GM21786 (cell line): ENCODE results near the gene TNC.

Experiments used
- ATAC-seq: cut with Tn5 transposase; IDR thresholded peaks from one replicate; pipeline ENCODE4 v1.9.1; 2021; ENCODE audit not compliant: unreplicated experiment

TNC gene

DNA sequence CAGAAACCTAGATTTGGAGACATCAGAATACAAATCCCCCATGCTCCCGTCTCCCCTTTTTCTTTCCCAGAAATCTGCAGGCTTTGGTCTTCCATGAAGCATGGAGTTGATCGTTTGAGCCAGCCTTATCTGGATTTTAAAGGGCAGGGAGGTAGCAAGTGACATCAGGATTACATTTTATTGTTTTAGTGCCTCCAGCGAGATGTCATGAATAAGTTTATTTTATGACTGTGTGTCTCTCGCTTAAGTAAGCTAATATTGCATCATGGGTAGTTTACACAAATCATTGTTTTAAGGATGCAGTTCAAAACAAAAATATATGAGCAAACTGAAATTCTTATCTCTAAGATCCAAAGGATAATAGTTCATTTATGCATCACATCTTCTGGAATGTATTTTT lies 136.9 kb downstream of the TNC start:
- ATAC-seq, result no peak

DNA sequence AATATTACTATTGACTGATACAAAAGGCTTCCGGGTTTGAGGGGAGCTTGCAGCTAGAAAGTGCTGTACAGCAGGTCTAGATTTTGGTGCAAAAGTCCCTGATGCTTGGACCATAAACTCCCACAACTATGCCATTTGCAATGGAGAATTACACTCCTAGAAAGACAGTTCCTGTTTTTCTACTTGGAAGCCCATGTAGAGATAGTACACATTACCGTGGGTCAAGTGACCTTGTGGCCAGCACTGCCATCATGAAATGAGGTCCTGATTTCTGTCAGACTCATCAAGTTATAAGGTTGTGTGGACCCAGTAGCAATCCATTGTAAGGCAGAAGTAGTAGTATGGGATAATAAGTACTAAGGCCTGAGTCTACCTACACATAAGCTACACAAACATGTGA lies 144.7 kb downstream of the TNC start:
- ATAC-seq, result no peak

DNA sequence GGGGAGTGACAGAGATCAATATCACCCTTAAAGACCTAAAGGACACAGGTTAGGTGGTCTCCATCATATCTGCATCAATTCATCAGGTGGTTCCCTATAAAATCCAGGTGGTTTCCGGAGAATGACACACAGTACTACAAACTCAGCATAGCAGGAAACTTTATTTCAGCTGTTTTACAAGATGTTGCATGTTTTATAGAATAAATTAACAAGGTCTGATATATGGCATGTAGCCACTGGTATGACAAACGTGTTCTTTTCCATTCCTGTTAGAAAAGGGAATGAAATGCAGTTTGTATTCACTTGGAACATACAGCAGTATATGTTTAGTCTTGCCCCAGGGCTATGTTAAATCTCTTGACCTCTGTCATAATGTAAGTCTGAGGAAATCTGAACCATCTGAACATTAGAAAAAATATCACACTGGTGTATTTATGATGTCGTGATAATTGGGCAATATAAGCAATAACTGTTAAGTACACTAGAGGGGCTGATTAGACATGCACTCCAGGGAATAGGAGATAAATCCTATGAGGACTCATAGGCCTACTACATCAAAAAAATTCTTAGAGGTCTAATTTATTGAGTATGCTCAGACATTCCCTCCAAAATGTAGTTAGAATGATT lies 145.3 kb downstream of the TNC start:
- ATAC-seq, result no peak
